WTC11 (cell line): ENCODE measurements around the gene SLC24A4. TPM values are rescaled to one million over a fixed set of nuclear protein-coding genes. Genes with fewer than 3 reads are reported as not detected.

Experiments used
- ATAC-seq: fragments of 200-7000 bp; cut with Tn5 transposase; 2 replicates; pipeline ENCODE4 v1.10.0; 2021; ENCODE audit warnings: mild to moderate bottlenecking, moderate library complexity
- CTCF ChIA-PET: fragments of 300-600 bp; sonication (Branson Sonifier 250); formaldehyde crosslinking; loops from one replicate; lab custom pipeline; 2021; ENCODE audit warnings: antibody characterized with exemption; lab: Charles Lee
- POLR2A ChIA-PET: fragments of 350-600 bp; sonication (Branson Sonifier 250); formaldehyde crosslinking; loops from one replicate; lab custom pipeline; 2021; ENCODE audit warnings: antibody characterized with exemption; lab: Charles Lee
- DNase-seq: peaks from one replicate; pipeline ENCODE4 v3.0.0; 2021; ENCODE audit warnings: low spot score
- H3K27ac Mint-ChIP-seq: 2 replicates; pipeline ENCODE4 v1.8.0; 2021; ENCODE audit warnings: mixed read lengths
- H3K27me3 Mint-ChIP-seq: 2 replicates; pipeline ENCODE4 v1.8.0; 2021; ENCODE audit warnings: low read depth, mild to moderate bottlenecking, moderate library complexity, mixed read lengths
- H3K36me3 Mint-ChIP-seq: 2 replicates; pipeline ENCODE4 v1.8.0; 2021; ENCODE audit warnings: mixed read lengths
- H3K4me1 Mint-ChIP-seq: 2 replicates; pipeline ENCODE4 v1.8.0; 2022; ENCODE audit warnings: mixed read lengths
- H3K4me3 Mint-ChIP-seq: 2 replicates; pipeline ENCODE4 v1.8.0; 2021; ENCODE audit warnings: mild to moderate bottlenecking, moderate library complexity, mixed read lengths
- H3K9me3 Mint-ChIP-seq: 2 replicates; pipeline ENCODE4 v1.8.0; 2021; ENCODE audit warnings: mixed read lengths
- ARID4B ChIP-seq: sonication (generic); formaldehyde crosslinking; IDR thresholded peaks from 2 replicates; pipeline ENCODE4 v1.8.0; 2023; ENCODE audit warnings: missing genetic modification reagents, mild to moderate bottlenecking, borderline replicate concordance
- ATF1 ChIP-seq: sonication (generic); formaldehyde crosslinking; IDR thresholded peaks from 2 replicates; pipeline ENCODE4 v1.8.1; 2023; ENCODE audit warnings: mild to moderate bottlenecking, moderate library complexity, missing genetic modification reagents
- ATF6 ChIP-seq: sonication (generic); formaldehyde crosslinking; IDR thresholded peaks from 2 replicates; pipeline ENCODE4 v1.8.1; 2023; ENCODE audit warnings: mild to moderate bottlenecking, missing genetic modification reagents
- EMX1 ChIP-seq: fragments of 250-450 bp; sonication (Bioruptor Pico); IDR thresholded peaks from 2 replicates; pipeline ENCODE4 v1.8.0; 2021; ENCODE audit warnings: mild to moderate bottlenecking
- PREB ChIP-seq: sonication (generic); formaldehyde crosslinking; IDR thresholded peaks from 2 replicates; pipeline ENCODE4 v1.8.1; 2022; ENCODE audit warnings: mild to moderate bottlenecking, missing genetic modification reagents, moderate library complexity, borderline replicate concordance
- SOX15 ChIP-seq: fragments of 250-450 bp; sonication (Bioruptor Pico); IDR thresholded peaks from 2 replicates; pipeline ENCODE4 v1.9.0; 2021; ENCODE audit warnings: mild to moderate bottlenecking
- TCF7 ChIP-seq: sonication (generic); formaldehyde crosslinking; IDR thresholded peaks from 2 replicates; pipeline ENCODE4 v1.8.0; 2022; ENCODE audit warnings: mild to moderate bottlenecking, low read depth, missing genetic modification reagents, moderate library complexity
- USF2 ChIP-seq: sonication (generic); formaldehyde crosslinking; IDR thresholded peaks from 2 replicates; pipeline ENCODE4 v1.8.1; 2023; ENCODE audit warnings: mild to moderate bottlenecking, missing genetic modification reagents, moderate library complexity
- ZMAT4 ChIP-seq: fragments of 250-450 bp; sonication (Bioruptor Pico); IDR thresholded peaks from 2 replicates; pipeline ENCODE4 v1.9.0; 2021; ENCODE audit warnings: mild to moderate bottlenecking
- ZNF281 ChIP-seq: sonication (generic); formaldehyde crosslinking; IDR thresholded peaks from 2 replicates; pipeline ENCODE4 v1.8.0; 2023; ENCODE audit warnings: mild to moderate bottlenecking, missing genetic modification reagents
- ZNF671 ChIP-seq: fragments of 250-450 bp; sonication (Bioruptor Pico); IDR thresholded peaks from 2 replicates; pipeline ENCODE4 v1.8.0; 2021; ENCODE audit warnings: mild to moderate bottlenecking
- total RNA-seq: library from RNA; stranded (reverse); gene quantifications from 3 replicates; pipeline ENCODE4 v1.2.3, GENCODE V29; 2021

Gene SLC24A4
- total RNA-seq, 1 experiment from 2014 or later: 0.90 TPM

GRCh38 chr14:92280554-92281262 lies 42.3 kb upstream of the SLC24A4 start:
- Mint-ChIP-seq H3K27me3 (no peaks in the 10 kb centered on the region; the same call in 1 of the 2 replicates), H3K36me3 (no peaks in the 10 kb centered on the region), H3K27ac (no peak overlapping the region; the same call in 1 of the 2 replicates), H3K9me3 (peaks cover 21% of the 10 kb centered on the region), H3K4me3 (no peak overlapping the region), H3K4me1 (no peaks in the 10 kb centered on the region)
- ATAC-seq: no peak
- CTCF ChIA-PET: no interaction called here
- POLR2A ChIA-PET: no interaction called here
- DNase-seq: no peak
- TF ChIP-seq SOX15 (CRISPR knock-in tag): no peak
- TF ChIP-seq ZNF671 (CRISPR knock-in tag): no peak
- no peak for TF ChIP-seq ATF1 (CRISPR knock-in tag)

GRCh38 chr14:92282669-92283068 lies 40.3 kb upstream of the SLC24A4 start:
- DNase-seq (no peak), ATAC-seq (no peak)
- H3K4me1 Mint-ChIP-seq: no peaks in the 10 kb centered on the region
- no peaks in the 10 kb centered on the region for H3K36me3 Mint-ChIP-seq
- peaks cover 21% of the 10 kb centered on the region for H3K9me3 Mint-ChIP-seq
- TF ChIP-seq EMX1 (CRISPR knock-in tag) (no peak), ATF6 (no peak), PREB (CRISPR knock-in tag) (no peak), ARID4B (no peak), USF2 (no peak)
- POLR2A ChIA-PET: no interaction called here
- no peak overlapping the region for H3K27ac Mint-ChIP-seq
- no peak overlapping the region for H3K4me3 Mint-ChIP-seq
- no peaks in the 10 kb centered on the region; the same call in 1 of the 2 replicates for H3K27me3 Mint-ChIP-seq
- CTCF ChIA-PET: no interaction called here

- ATAC-seq (no peak), DNase-seq (no peak)
- Mint-ChIP-seq H3K27ac (no peak overlapping the region), H3K4me1 (no peaks in the 10 kb centered on the region), H3K4me3 (no peak overlapping the region), H3K36me3 (no peaks in the 10 kb centered on the region), H3K9me3 (peaks cover 19% of the 10 kb centered on the region), H3K27me3 (no peaks in the 10 kb centered on the region; the same call in 1 of the 2 replicates)
- ChIA-PET CTCF (no interaction called here), POLR2A (no interaction called here)
- no peak for TF ChIP-seq ZMAT4 (CRISPR knock-in tag)
- no peak for TF ChIP-seq TCF7
- TF ChIP-seq ZNF281 (CRISPR knock-in tag): no peak
Measured at GRCh38 chr14:92285311-92285710, 37.7 kb upstream of the SLC24A4 start.
